Vagina (tissue), 2 donors: ENCODE data around the gene TMEM14C. TPM values are rescaled to one million over a fixed set of nuclear protein-coding genes. Genes with fewer than 3 reads are reported as not detected.

ENCODE experiments used
- DNase-seq, 2 donors: peaks; one replicate each; pipeline ENCODE4 v3.0.0-alpha.2; 2017; ENCODE audit errors: extremely low spot score in 2 of 2
- H3K27ac ChIP-seq: fragments of 200-600 bp; sonication (generic); one replicate; pipeline ENCODE4 v1.5.1; 2019
- H3K27me3 ChIP-seq: fragments of 200-600 bp; sonication (generic); one replicate; pipeline ENCODE4 v1.5.1; 2019
- H3K36me3 ChIP-seq, 2 donors: fragments of 200-600 bp; sonication (generic); one replicate each; pipeline ENCODE4 v1.5.1; 2017 to 2019
- H3K4me1 ChIP-seq: fragments of 200-600 bp; sonication (generic); one replicate; pipeline ENCODE4 v1.5.1; 2019
- H3K4me3 ChIP-seq, 2 donors: fragments of 200-600 bp; sonication (generic); 1 replicate in 1 of 2; 2 replicates in 1 of 2; pipeline ENCODE4 v1.5.1; 2016 to 2019
- H3K9me3 ChIP-seq: fragments of 200-600 bp; sonication (generic); one replicate; pipeline ENCODE4 v1.5.1; 2019
- POLR2A ChIP-seq, 2 donors: fragments of 450-650 bp; IDR thresholded peaks; one replicate each; pipeline ENCODE4 v1.6.1; 2017; ENCODE audit warnings: antibody characterized with exemption in 2 of 2, mild to moderate bottlenecking in 2 of 2, moderate library complexity in 2 of 2
- POLR2AphosphoS5 ChIP-seq, 2 donors: sonication (generic); formaldehyde crosslinking; IDR thresholded peaks; one replicate each; pipeline ENCODE4 v1.9.0; 2017; ENCODE audit warnings: antibody characterized with exemption in 2 of 2, mild to moderate bottlenecking in 2 of 2, low read depth in 1 of 2; ENCODE audit not compliant: insufficient read depth in 1 of 2
- intact Hi-C: fragments of 100-400 bp; cut with DNase I; formaldehyde crosslinking; loops from one replicate; pipeline ENCODE4 v1.15.1; 2023
- total RNA-seq: library from RNA; depleted of rRNA; stranded (reverse); fragments of >200 nt; gene quantifications from one replicate; pipeline ENCODE4 v1.2.3, GENCODE V29; 2016
- TF ChIP-seq, protein P1 (sequence below), 3 experiments: fragments of 450-650 bp in 2 of 3; fragments of 200-600 bp in 1 of 3; sonication (generic) in 1 of 3; IDR thresholded peaks; one replicate each; pipeline ENCODE4 v1.5.1; 2017 to 2019; ENCODE audit warnings: antibody characterized with exemption in 3 of 3, mild to moderate bottlenecking in 2 of 3, moderate library complexity in 2 of 3

TMEM14C gene
- total RNA-seq, 1 donor from 2014 or later: 95.8 TPM

DNA sequence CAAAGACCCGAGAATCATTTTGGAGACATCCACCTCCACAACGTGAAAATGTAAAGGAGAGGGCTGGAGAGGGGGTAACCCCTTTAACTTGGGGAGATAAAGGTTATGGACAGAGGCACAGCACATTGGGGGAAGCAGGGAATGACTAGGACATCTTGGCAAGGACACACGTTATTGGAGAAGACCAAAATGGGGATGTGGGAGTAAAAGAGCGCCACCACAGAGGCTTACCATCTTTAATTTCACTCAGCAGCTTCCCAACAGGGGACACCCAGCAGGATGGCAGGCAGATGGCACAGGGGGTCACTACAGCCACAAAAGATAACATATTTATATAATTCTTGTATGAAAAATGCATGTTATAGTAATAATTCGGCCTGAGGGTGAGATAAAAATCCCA, 38.3 kb upstream of the TMEM14C start:
- no peaks in the 10 kb centered on the region for H3K9me3 ChIP-seq
- H3K4me3 ChIP-seq: no peak overlapping the region
- TF ChIP-seq, protein P1, sequence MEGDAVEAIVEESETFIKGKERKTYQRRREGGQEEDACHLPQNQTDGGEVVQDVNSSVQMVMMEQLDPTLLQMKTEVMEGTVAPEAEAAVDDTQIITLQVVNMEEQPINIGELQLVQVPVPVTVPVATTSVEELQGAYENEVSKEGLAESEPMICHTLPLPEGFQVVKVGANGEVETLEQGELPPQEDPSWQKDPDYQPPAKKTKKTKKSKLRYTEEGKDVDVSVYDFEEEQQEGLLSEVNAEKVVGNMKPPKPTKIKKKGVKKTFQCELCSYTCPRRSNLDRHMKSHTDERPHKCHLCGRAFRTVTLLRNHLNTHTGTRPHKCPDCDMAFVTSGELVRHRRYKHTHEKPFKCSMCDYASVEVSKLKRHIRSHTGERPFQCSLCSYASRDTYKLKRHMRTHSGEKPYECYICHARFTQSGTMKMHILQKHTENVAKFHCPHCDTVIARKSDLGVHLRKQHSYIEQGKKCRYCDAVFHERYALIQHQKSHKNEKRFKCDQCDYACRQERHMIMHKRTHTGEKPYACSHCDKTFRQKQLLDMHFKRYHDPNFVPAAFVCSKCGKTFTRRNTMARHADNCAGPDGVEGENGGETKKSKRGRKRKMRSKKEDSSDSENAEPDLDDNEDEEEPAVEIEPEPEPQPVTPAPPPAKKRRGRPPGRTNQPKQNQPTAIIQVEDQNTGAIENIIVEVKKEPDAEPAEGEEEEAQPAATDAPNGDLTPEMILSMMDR (IDR thresholded peaks at IDR 0.05): no peak
- TF ChIP-seq POLR2AphosphoS5 (IDR thresholded peaks at IDR 0.05; ENCODE audit: insufficient read depth in 1 of 2, low read depth in 1 of 2) (no peak), POLR2A (IDR thresholded peaks at IDR 0.05) (no peak)
- no peak for DNase-seq
- intact Hi-C loops: no loop called here
- H3K27ac ChIP-seq: no peak overlapping the region
- no peaks in the 10 kb centered on the region for H3K36me3 ChIP-seq
- no peaks in the 10 kb centered on the region for H3K27me3 ChIP-seq
- H3K4me1 ChIP-seq: no peaks in the 10 kb centered on the region

DNA sequence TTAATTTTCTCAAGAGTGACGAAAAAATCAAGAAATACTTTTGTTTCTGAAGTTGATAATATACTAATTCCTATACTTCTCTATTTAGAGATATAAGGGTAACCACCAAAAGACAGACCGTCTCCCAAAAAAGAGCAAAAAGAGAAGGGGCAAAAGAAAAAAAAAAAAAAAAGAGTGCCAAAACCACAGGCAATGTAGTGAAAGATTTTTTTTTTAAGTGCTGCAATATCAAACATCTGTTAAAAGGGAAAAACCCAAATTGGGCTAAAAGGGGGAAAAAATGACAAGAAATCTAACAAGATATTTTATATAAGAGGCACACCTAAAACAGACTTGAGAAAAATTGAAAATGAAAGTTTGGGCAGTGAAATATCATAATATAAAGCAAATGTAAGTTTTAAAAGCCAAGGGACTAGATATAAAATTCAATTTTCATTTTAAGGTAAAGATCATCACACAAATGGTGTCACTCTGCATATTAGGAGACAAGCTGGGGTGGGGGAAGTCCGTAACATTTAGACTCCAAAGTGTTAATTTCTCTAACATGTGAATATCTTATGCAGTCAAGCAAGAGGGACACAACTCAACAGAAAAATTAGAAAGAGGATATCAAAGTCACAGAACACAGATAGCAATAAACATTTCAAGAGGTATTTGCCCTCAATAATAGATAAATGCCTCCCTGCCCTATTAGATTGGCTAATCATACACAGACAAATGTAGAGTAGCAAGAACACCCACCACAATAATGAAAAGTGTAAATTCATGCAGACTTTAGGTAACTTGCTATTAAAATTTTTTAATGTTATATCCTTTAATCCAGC, 37.6 kb upstream of the TMEM14C start:
- no peak overlapping the region for H3K4me3 ChIP-seq
- no peaks in the 10 kb centered on the region for H3K9me3 ChIP-seq
- H3K36me3 ChIP-seq: no peaks in the 10 kb centered on the region
- intact Hi-C loops: no loop called here
- H3K27ac ChIP-seq: no peak overlapping the region
- no peak for DNase-seq
- TF ChIP-seq POLR2A (IDR thresholded peaks at IDR 0.05): no peak
- TF ChIP-seq POLR2AphosphoS5 (IDR thresholded peaks at IDR 0.05; ENCODE audit: insufficient read depth in 1 of 2, low read depth in 1 of 2): no peak
- TF ChIP-seq, protein P1 (IDR thresholded peaks at IDR 0.05): no peak
- no peaks in the 10 kb centered on the region for H3K27me3 ChIP-seq
- H3K4me1 ChIP-seq: no peaks in the 10 kb centered on the region

DNA sequence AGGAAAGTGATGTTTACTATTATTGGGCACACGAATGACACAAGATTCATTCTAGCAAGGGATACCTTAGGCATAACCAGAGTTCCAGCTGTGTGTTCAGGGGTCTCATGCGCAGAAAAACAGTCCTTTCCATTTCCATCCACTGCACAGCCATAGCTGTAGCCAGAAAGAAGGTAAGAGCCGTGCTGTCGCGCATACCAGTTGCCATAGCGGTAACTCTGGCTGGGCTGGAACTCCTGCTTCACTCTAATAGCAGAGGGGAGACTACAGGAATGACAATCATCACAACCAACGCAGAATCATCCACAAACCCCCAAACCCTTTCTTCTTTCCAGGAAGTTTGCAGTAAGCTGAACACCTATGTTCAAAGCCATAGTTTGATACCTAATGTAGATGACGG, 36.0 kb upstream of the TMEM14C start:
- Histone ChIP-seq H3K27ac (no peak overlapping the region), H3K9me3 (no peaks in the 10 kb centered on the region), H3K4me1 (no peaks in the 10 kb centered on the region), H3K36me3 (no peaks in the 10 kb centered on the region), H3K4me3 (no peak overlapping the region), H3K27me3 (no peaks in the 10 kb centered on the region)
- intact Hi-C loops: no loop called here
- TF ChIP-seq, protein P1 (IDR thresholded peaks at IDR 0.05): no peak
- no peak for TF ChIP-seq POLR2AphosphoS5 (IDR thresholded peaks at IDR 0.05; ENCODE audit: insufficient read depth in 1 of 2, low read depth in 1 of 2)
- TF ChIP-seq POLR2A (IDR thresholded peaks at IDR 0.05): no peak
- no peak for DNase-seq

DNA sequence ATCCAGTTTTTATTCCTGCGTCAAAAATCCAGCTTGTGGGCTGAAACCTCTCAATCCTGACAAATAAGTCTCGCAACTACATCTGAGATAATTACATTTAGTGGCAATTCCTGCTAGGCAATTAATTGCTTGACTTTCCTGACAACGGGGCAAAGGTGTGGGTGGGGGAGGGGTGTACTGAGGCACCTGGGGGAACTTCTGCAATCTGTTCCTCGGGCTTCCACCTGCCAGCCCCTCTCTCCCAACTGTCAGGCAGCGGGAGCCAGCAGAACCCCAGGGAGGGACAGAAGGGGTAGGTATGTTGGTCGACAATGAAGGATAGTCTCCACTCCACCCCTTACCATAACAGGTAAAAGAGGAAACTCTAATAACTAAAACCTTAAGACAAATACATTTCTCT, 35.3 kb upstream of the TMEM14C start:
- DNase-seq: no peak
- H3K27ac ChIP-seq: no peak overlapping the region
- H3K36me3 ChIP-seq: no peaks in the 10 kb centered on the region
- H3K27me3 ChIP-seq: no peaks in the 10 kb centered on the region
- no peak for TF ChIP-seq POLR2A (IDR thresholded peaks at IDR 0.05)
- TF ChIP-seq, protein P1 (IDR thresholded peaks at IDR 0.05): no peak
- TF ChIP-seq POLR2AphosphoS5 (IDR thresholded peaks at IDR 0.05; ENCODE audit: insufficient read depth in 1 of 2, low read depth in 1 of 2): no peak
- no peak overlapping the region for H3K4me3 ChIP-seq
- no peaks in the 10 kb centered on the region for H3K9me3 ChIP-seq
- intact Hi-C loops: no loop called here
- H3K4me1 ChIP-seq: no peaks in the 10 kb centered on the region
